Measurements from ENCODE around the gene FAM110A.
"Not testable (repeated sequence)": the region's sequence is repeated elsewhere in the genome, so short reads cannot be mapped to it uniquely, and the experiment has no call there.

Gene FAM110A

DNA sequence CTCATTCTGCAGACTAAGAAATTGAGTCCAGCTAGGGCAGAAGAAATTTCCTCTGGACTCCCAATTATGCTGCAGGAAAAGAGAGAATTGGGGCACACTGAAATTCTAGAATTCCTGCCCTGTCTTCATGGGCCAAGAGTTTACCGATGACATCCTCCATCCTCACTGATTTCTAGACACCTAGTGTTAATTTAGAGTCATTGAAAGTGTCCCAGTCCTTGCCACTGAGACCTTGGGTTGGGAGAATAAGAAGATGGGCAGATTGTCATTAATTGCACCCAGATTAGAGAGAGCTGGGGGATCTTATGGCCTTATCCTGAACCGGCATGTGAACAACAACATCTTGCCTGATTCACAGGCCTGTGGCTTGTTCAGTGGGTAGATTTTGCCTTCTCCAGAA lies 53.6 kb downstream of the FAM110A start:
- H3K4me3 Mint-ChIP-seq, result no peak overlapping the region
- H3K36me3 Mint-ChIP-seq (ENCODE audit: low read depth), result no peaks in the 10 kb centered on the region
- DNase-seq, result no peak
- H3K27me3 Mint-ChIP-seq, result peaks cover 20% of the 10 kb centered on the region
- H3K27ac Mint-ChIP-seq, result no peak overlapping the region
- no peaks in the 10 kb centered on the region for H3K9me3 Mint-ChIP-seq
- peaks cover 2% of the 10 kb centered on the region for H3K4me1 Mint-ChIP-seq (ENCODE audit: low read depth)

DNA sequence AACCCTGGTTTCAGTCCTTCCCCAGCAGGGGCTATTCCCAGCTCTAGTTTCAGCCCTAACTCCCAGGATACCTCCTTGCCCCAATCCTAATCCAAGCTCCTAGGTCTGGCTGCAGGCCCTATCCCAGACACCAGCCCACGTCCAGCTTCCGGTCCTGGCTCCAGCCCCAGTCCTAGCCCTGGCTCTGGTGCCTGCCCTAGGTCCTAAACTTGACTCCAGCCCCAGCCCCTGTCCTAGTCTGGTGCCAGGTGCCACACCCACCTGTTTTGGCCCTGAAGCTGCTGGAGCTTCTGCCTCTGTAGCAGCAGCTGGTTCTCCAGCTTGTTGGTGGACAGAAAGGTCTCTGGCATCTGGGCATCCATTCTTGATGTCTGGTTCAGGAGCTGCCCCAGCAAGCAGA lies 54.5 kb downstream of the FAM110A start:
- peaks cover 2% of the 10 kb centered on the region for H3K4me1 Mint-ChIP-seq (ENCODE audit: low read depth)
- H3K27me3 Mint-ChIP-seq, result peaks cover 20% of the 10 kb centered on the region

DNA sequence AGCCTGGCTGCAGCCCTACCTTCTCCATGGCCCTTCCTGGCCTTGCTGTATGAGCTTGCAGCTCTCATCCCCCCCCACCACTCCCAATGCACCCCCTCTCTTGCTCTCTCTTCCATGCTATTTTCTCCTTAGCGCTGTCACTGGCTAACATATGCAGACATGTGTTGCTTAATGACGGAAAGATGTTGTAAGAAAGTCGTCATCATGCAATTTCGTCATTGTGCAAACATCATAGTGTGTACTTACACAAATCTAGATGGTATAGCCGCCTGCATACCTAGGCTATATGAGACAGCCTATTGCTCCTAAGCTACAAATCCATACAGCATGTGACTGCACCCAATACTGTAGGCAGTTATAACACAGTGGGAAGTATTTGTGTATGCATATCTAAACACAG lies 55.6 kb downstream of the FAM110A start:
- DNase-seq, result no peak
- H3K27me3 Mint-ChIP-seq, result peaks cover 22% of the 10 kb centered on the region
- no peaks in the 10 kb centered on the region for H3K36me3 Mint-ChIP-seq (ENCODE audit: low read depth)
- H3K4me1 Mint-ChIP-seq (ENCODE audit: low read depth), result peaks cover 2% of the 10 kb centered on the region
- no peak overlapping the region for H3K4me3 Mint-ChIP-seq
- no peaks in the 10 kb centered on the region for H3K9me3 Mint-ChIP-seq
- no peak overlapping the region for H3K27ac Mint-ChIP-seq

More for the DNA sequence above, 54.5 kb downstream of the FAM110A start:
- Mint-ChIP-seq H3K36me3 (ENCODE audit: low read depth) (no peaks in the 10 kb centered on the region), H3K4me3 (no peak overlapping the region), H3K9me3 (no peaks in the 10 kb centered on the region), H3K27ac (no peak overlapping the region)
- no peak for DNase-seq

GRCh38 chr20:889932-890463 lies 56.5 kb downstream of the FAM110A start:
- H3K4me1 Mint-ChIP-seq (ENCODE audit: low read depth), result peaks cover 2% of the 10 kb centered on the region
- DNase-seq, result no peak
- H3K27ac Mint-ChIP-seq, result no peak overlapping the region
- peaks cover 13% of the 10 kb centered on the region for H3K27me3 Mint-ChIP-seq
- H3K36me3 Mint-ChIP-seq (ENCODE audit: low read depth), result no peaks in the 10 kb centered on the region
- no peaks in the 10 kb centered on the region for H3K9me3 Mint-ChIP-seq
- no peak overlapping the region for H3K4me3 Mint-ChIP-seq

DNA sequence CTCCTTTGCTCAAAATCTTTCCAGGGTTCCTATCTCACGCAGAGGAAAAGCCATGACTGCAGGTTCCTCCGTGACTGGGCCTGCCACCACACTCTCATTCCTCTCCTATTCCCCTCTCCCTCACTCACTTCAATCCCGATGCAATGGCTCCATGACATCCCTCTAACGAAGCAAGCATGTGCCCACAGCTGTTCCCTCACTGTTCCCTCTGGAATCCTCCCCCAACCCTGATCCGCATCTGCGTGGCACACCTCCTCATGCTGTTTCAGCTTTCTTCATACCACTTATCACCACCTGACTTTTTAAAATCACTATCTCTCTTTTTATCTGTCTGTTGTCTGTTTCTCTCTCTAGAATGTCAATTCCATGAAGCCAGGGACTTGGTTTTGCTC lies 57.1 kb downstream of the FAM110A start:
- H3K9me3 Mint-ChIP-seq, result no peaks in the 10 kb centered on the region
- H3K27ac Mint-ChIP-seq, result no peak overlapping the region
- no peaks in the 10 kb centered on the region for H3K36me3 Mint-ChIP-seq (ENCODE audit: low read depth)
- H3K4me1 Mint-ChIP-seq (ENCODE audit: low read depth), result no peaks in the 10 kb centered on the region
- H3K27me3 Mint-ChIP-seq, result peaks cover 7% of the 10 kb centered on the region
- no peak for DNase-seq
- no peak overlapping the region for H3K4me3 Mint-ChIP-seq

DNA sequence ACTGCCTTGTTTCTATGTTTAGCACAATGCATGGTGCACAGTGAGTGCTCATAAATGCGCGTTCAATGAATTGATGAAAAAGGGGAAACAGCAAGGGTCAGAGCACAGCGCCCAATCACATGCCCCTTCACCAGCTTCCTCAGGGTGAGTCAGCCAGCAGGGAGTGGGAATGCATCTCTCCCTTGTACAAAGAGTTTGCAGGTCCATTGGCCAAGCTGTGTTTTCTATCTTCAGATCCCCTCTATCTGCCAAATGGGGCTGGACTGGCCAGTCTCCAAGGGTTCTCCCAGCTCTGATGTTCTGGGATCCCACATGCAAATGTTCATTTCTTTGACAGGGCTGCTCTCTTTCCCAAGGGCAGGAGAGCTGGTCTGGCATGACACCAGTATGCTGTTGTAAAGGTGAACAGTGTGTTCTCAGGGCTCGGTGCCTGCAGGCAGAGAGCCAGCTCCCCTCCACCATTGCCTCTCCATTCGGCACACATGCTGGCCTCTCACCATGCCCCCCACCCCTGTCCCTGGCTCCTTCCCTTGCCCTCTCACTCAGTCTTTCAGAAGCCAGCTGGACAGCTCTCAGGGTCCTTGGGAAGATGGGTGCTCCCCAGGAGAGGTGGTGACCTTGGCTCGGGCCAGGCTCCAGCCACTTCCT lies 57.7 kb downstream of the FAM110A start:
- Mint-ChIP-seq H3K4me3 (no peak overlapping the region), H3K9me3 (no peaks in the 10 kb centered on the region), H3K4me1 (ENCODE audit: low read depth) (no peaks in the 10 kb centered on the region), H3K36me3 (ENCODE audit: low read depth) (no peaks in the 10 kb centered on the region), H3K27me3 (peaks cover 5% of the 10 kb centered on the region), H3K27ac (no peak overlapping the region)
- no peak for DNase-seq

GRCh38 chr20:891706-892080 lies 58.2 kb downstream of the FAM110A start:
- H3K9me3 Mint-ChIP-seq, result no peaks in the 10 kb centered on the region
- DNase-seq, result no peak

GRCh38 chr20:892371-892770 lies 58.9 kb downstream of the FAM110A start:
- H3K9me3 Mint-ChIP-seq; H3K4me1 Mint-ChIP-seq (ENCODE audit: low read depth); H3K4me3 Mint-ChIP-seq; H3K27ac Mint-ChIP-seq; H3K27me3 Mint-ChIP-seq; H3K36me3 Mint-ChIP-seq (ENCODE audit: low read depth); DNase-seq: not testable (repeated sequence)

More at GRCh38 chr20:891706-892080, 58.2 kb downstream of the FAM110A start:
- no peak overlapping the region for H3K4me3 Mint-ChIP-seq
- no peak overlapping the region for H3K27ac Mint-ChIP-seq
- H3K4me1 Mint-ChIP-seq (ENCODE audit: low read depth), result no peaks in the 10 kb centered on the region
- peaks cover 5% of the 10 kb centered on the region for H3K27me3 Mint-ChIP-seq
- H3K36me3 Mint-ChIP-seq (ENCODE audit: low read depth), result no peaks in the 10 kb centered on the region

All from activated T-cell treated with anti-CD3 and anti-CD28 coated beads, Interleukin-2, amount 50 U/mL, for 24 hours (primary cell).